ENCODE data around the gene ZNF550. TPM values are rescaled to one million over a fixed set of nuclear protein-coding genes. Genes with fewer than 3 reads are reported as not detected.

ZNF550 gene
- total RNA-seq, 1 experiment from 2014 or later = 3.1 TPM

DNA sequence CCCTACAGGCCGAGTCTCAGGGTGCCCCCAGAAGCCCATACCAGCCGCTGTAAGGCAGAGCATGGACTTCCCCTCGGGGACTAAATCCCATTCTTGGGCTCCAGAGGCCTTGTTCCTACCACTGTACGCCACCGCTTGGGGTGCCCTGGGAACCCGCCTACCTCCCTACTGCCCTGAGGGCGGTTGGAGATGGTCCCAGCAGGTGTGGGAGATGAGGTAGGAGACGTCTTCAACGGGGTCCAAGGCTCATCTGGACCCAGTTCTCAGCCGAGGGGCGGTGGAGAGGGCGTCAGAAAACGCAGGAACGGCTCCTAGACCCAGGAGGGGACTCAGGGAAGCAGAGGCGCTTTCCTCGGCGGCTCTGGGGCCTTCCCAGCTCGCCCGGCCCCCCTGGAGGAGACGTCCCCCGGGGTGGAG lies 23.4 kb upstream of the ZNF550 start:
- Histone ChIP-seq H3K9me2 (ENCODE audit: insufficient read depth) (no peaks in the 10 kb centered on the region), H3K4me3 (replicated peaks in 1 of 2; ENCODE audit: low read depth in 1 of 2, low read length in 2 of 2) (no peak overlapping the region), H3K4me2 (ENCODE audit: low read length) (no peak overlapping the region), H4K20me1 (ENCODE audit: insufficient read depth) (no peaks in the 10 kb centered on the region), H3K9ac (ENCODE audit: low read length) (no peak overlapping the region), H3K9me3 (ENCODE audit: control insufficient read depth in 1 of 2, insufficient read depth in 1 of 2, low read depth in 1 of 2, low read length in 2 of 2) (peaks cover 0 to 12% of the 10 kb centered on the region in 2 experiments; a peak in 2 of 4 replicates), H3K27ac (ENCODE audit: low read depth, low read length) (no peak overlapping the region), H3K4me1 (ENCODE audit: control insufficient read depth in 1 of 2, insufficient read depth in 2 of 2, low read length in 2 of 2) (peaks cover under 1 to 10% of the 10 kb centered on the region in 2 experiments; a peak in 3 of 4 replicates), H3K27me3 (ENCODE audit: insufficient read depth, low read length) (no peaks in the 10 kb centered on the region), H3K36me3 (ENCODE audit: control insufficient read depth in 1 of 2, insufficient read depth in 2 of 2, low read length in 2 of 2) (no peaks in the 10 kb centered on the region), H3K79me2 (ENCODE audit: insufficient read depth, low read length) (peaks cover 2% of the 10 kb centered on the region; the same call in 1 of the 2 replicates), H2AFZ (ENCODE audit: low read depth, low read length, poor library complexity, severe bottlenecking) (no peak overlapping the region)
- DNase-seq (ENCODE audit: low read depth, low spot score) (no peak), ATAC-seq (no peak)
- ChIA-PET RAD21 (ENCODE audit: low non-redundant PET in 1 of 2, low total read pairs in 2 of 2, uncharacterized antibody in 2 of 2, unreplicated experiment in 2 of 2) (no interaction called here), CTCF (no interaction called here), POLR2A (no interaction called here)
- no TSS peak for BruUV-seq (replicated peaks)
- intact Hi-C loops (cut with micrococcal nuclease) = no loop called here
- TF ChIP-seq, protein P1, sequence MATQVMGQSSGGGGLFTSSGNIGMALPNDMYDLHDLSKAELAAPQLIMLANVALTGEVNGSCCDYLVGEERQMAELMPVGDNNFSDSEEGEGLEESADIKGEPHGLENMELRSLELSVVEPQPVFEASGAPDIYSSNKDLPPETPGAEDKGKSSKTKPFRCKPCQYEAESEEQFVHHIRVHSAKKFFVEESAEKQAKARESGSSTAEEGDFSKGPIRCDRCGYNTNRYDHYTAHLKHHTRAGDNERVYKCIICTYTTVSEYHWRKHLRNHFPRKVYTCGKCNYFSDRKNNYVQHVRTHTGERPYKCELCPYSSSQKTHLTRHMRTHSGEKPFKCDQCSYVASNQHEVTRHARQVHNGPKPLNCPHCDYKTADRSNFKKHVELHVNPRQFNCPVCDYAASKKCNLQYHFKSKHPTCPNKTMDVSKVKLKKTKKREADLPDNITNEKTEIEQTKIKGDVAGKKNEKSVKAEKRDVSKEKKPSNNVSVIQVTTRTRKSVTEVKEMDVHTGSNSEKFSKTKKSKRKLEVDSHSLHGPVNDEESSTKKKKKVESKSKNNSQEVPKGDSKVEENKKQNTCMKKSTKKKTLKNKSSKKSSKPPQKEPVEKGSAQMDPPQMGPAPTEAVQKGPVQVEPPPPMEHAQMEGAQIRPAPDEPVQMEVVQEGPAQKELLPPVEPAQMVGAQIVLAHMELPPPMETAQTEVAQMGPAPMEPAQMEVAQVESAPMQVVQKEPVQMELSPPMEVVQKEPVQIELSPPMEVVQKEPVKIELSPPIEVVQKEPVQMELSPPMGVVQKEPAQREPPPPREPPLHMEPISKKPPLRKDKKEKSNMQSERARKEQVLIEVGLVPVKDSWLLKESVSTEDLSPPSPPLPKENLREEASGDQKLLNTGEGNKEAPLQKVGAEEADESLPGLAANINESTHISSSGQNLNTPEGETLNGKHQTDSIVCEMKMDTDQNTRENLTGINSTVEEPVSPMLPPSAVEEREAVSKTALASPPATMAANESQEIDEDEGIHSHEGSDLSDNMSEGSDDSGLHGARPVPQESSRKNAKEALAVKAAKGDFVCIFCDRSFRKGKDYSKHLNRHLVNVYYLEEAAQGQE (IDR thresholded peaks at IDR 0.05; ENCODE audit: low read depth) = no peak
- TF ChIP-seq SIN3A (IDR thresholded peaks at IDR 0.05; ENCODE audit: low read depth) (no peak), SP1 (IDR thresholded peaks at IDR 0.05; ENCODE audit: low read depth) (no peak), CBX3 (IDR thresholded peaks at IDR 0.05; ENCODE audit: low read depth) (no peak), JUND (IDR thresholded peaks at IDR 0.05) (no peak), TCF7L2 (IDR thresholded peaks at IDR 0.05; ENCODE audit: borderline replicate concordance, extremely low read depth, insufficient read depth, insufficient read length) (no peak), ELF1 (IDR thresholded peaks at IDR 0.05; ENCODE audit: borderline replicate concordance, low read depth) (no peak), POLR2A (IDR thresholded peaks at IDR 0.05; ENCODE audit: borderline replicate concordance, extremely low read depth, insufficient read depth, insufficient read length) (no peak)
- TF ChIP-seq, protein P2, sequence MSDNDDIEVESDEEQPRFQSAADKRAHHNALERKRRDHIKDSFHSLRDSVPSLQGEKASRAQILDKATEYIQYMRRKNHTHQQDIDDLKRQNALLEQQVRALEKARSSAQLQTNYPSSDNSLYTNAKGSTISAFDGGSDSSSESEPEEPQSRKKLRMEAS (IDR thresholded peaks at IDR 0.05) = no peak
- TF ChIP-seq, protein P3, sequence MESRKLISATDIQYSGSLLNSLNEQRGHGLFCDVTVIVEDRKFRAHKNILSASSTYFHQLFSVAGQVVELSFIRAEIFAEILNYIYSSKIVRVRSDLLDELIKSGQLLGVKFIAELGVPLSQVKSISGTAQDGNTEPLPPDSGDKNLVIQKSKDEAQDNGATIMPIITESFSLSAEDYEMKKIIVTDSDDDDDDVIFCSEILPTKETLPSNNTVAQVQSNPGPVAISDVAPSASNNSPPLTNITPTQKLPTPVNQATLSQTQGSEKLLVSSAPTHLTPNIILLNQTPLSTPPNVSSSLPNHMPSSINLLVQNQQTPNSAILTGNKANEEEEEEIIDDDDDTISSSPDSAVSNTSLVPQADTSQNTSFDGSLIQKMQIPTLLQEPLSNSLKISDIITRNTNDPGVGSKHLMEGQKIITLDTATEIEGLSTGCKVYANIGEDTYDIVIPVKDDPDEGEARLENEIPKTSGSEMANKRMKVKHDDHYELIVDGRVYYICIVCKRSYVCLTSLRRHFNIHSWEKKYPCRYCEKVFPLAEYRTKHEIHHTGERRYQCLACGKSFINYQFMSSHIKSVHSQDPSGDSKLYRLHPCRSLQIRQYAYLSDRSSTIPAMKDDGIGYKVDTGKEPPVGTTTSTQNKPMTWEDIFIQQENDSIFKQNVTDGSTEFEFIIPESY (IDR thresholded peaks at IDR 0.05; ENCODE audit: extremely low read depth, insufficient replicate concordance, low read length) = no peak

All from HCT116 (cell line).